ENCODE results near the gene SPATA6L. TPM values are rescaled to one million over a fixed set of nuclear protein-coding genes. Genes with fewer than 3 reads are reported as not detected.

SPATA6L gene
- 2.6 and 6.5 TPM in 2 replicates for total RNA-seq

GRCh38 chr9:4666042-4666699 is at the start of gene SPATA6L:
Gene SPATA6L (minus strand): TSS chr9:4666480. CDS start chr9:4666250, 230 bp downstream.
- TF ChIP-seq CTCF (IDR thresholded peaks at IDR 0.05; ENCODE audit: insufficient read depth, low read length, severe bottlenecking): no peak
- no peaks in the 10 kb centered on the region for H3K27me3 ChIP-seq (ENCODE audit: control insufficient read depth, insufficient read depth, low read length)
- peak; percentile 34 for DNase-seq (ENCODE audit: low read depth)
- FAIRE-seq: no peak
- peak within 1 kb of the TSS; percentile 53 for H3K4me3 ChIP-seq (ENCODE audit: low read depth, low read length)
- H3K36me3 ChIP-seq (ENCODE audit: control insufficient read depth, insufficient read depth, low read length): no peaks in the 10 kb centered on the region

- TF ChIP-seq CTCF (IDR thresholded peaks at IDR 0.05; ENCODE audit: insufficient read depth, low read length, severe bottlenecking): no peak
- Histone ChIP-seq H3K27me3 (ENCODE audit: control insufficient read depth, insufficient read depth, low read length) (no peaks in the 10 kb centered on the region), H3K36me3 (ENCODE audit: control insufficient read depth, insufficient read depth, low read length) (peaks cover 15% of the 10 kb centered on the region), H3K4me3 (ENCODE audit: low read depth, low read length) (no peak overlapping the region)
- FAIRE-seq (no peak), DNase-seq (ENCODE audit: low read depth) (no peak)
Observed at GRCh38 chr9:4714266-4715016, 48.2 kb upstream of the SPATA6L start.

GRCh38 chr9:4713849-4714248 is 47.6 kb upstream of the SPATA6L start:
- Histone ChIP-seq H3K4me3 (ENCODE audit: low read depth, low read length) (no peak overlapping the region), H3K27me3 (ENCODE audit: control insufficient read depth, insufficient read depth, low read length) (no peaks in the 10 kb centered on the region), H3K36me3 (ENCODE audit: control insufficient read depth, insufficient read depth, low read length) (peaks cover 12% of the 10 kb centered on the region)
- FAIRE-seq: peak; percentile 96
- no peak for DNase-seq (ENCODE audit: low read depth)
- TF ChIP-seq CTCF (IDR thresholded peaks at IDR 0.05; ENCODE audit: insufficient read depth, low read length, severe bottlenecking): no peak

GRCh38 chr9:4709380-4709779 is 43.1 kb upstream of the SPATA6L start:
- DNase-seq (ENCODE audit: low read depth): no peak
- TF ChIP-seq CTCF (IDR thresholded peaks at IDR 0.05; ENCODE audit: insufficient read depth, low read length, severe bottlenecking): no peak
- H3K4me3 ChIP-seq (ENCODE audit: low read depth, low read length): no peak overlapping the region
- H3K27me3 ChIP-seq (ENCODE audit: control insufficient read depth, insufficient read depth, low read length): no peaks in the 10 kb centered on the region
- no peak for FAIRE-seq
- peaks cover 1% of the 10 kb centered on the region for H3K36me3 ChIP-seq (ENCODE audit: control insufficient read depth, insufficient read depth, low read length)

- Histone ChIP-seq H3K36me3 (ENCODE audit: control insufficient read depth, insufficient read depth, low read length) (peaks cover 1% of the 10 kb centered on the region), H3K27me3 (ENCODE audit: control insufficient read depth, insufficient read depth, low read length) (no peaks in the 10 kb centered on the region), H3K4me3 (ENCODE audit: low read depth, low read length) (no peak overlapping the region)
- FAIRE-seq (no peak), DNase-seq (ENCODE audit: low read depth) (no peak)
- no peak for TF ChIP-seq CTCF (IDR thresholded peaks at IDR 0.05; ENCODE audit: insufficient read depth, low read length, severe bottlenecking)
Observed at GRCh38 chr9:4706971-4707622, 40.8 kb upstream of the SPATA6L start.

Data from bronchial epithelial cell (primary cell).